ENCODE data around the gene PIP5K1B.

GRCh38 chr9:68747043-68747533 is 42.0 kb downstream of the PIP5K1B start:
- TF ChIP-seq CTCF (IDR thresholded peaks at IDR 0.05; ENCODE audit: poor library complexity) (no peak), EZH2 (IDR thresholded peaks at IDR 0.05; ENCODE audit: borderline replicate concordance) (no peak)

Measured in hepatocyte (in vitro differentiated cells).